T-helper 1 cell treated with Interleukin-12 subunit alpha and Interleukin-12 subunit beta and Interleukin-4 antibody, amounts not matched to agents 30 μg/mL and 1 μg/mL, for 36 hours (primary cell): Measurements from ENCODE around the gene ZMYND19.

Experiments
- H3K27ac Mint-ChIP-seq: one replicate; pipeline ENCODE4 v1.8.0; 2021; ENCODE audit warnings: mild to moderate bottlenecking, mixed read lengths
- H3K27me3 Mint-ChIP-seq: one replicate; pipeline ENCODE4 v1.8.0; 2021; ENCODE audit warnings: low read depth, mixed read lengths
- H3K36me3 Mint-ChIP-seq: one replicate; pipeline ENCODE4 v1.8.0; 2021; ENCODE audit warnings: low read depth, mixed read lengths
- H3K4me1 Mint-ChIP-seq: one replicate; pipeline ENCODE4 v1.8.0; 2021; ENCODE audit warnings: low read depth, mixed read lengths
- H3K4me3 Mint-ChIP-seq: one replicate; pipeline ENCODE4 v1.8.0; 2021; ENCODE audit warnings: mild to moderate bottlenecking, moderate library complexity, mixed read lengths
- H3K9me3 Mint-ChIP-seq: one replicate; pipeline ENCODE4 v1.8.0; 2021; ENCODE audit warnings: mixed read lengths

Gene ZMYND19

GRCh38 chr9:137620048-137620405, 29.7 kb upstream of the ZMYND19 start:
- no peaks in the 10 kb centered on the region for H3K9me3 Mint-ChIP-seq
- H3K36me3 Mint-ChIP-seq: peaks cover 9% of the 10 kb centered on the region
- peak overlapping the region; percentile 93 for H3K4me3 Mint-ChIP-seq
- H3K27ac Mint-ChIP-seq: peak overlapping the region; percentile 82
- H3K4me1 Mint-ChIP-seq: peaks cover 32% of the 10 kb centered on the region
- H3K27me3 Mint-ChIP-seq: no peaks in the 10 kb centered on the region

- peak overlapping the region; percentile 93 for H3K4me3 Mint-ChIP-seq
- no peaks in the 10 kb centered on the region for H3K27me3 Mint-ChIP-seq
- no peaks in the 10 kb centered on the region for H3K9me3 Mint-ChIP-seq
- peaks cover 32% of the 10 kb centered on the region for H3K4me1 Mint-ChIP-seq
- peaks cover 12% of the 10 kb centered on the region for H3K36me3 Mint-ChIP-seq
- H3K27ac Mint-ChIP-seq: peak overlapping the region; percentile 82
Measured at GRCh38 chr9:137619240-137620047, 29.1 kb upstream of the ZMYND19 start.

GRCh38 chr9:137618105-137619067, 28.1 kb upstream of the ZMYND19 start, which contains the start of gene EHMT1:
Gene EHMT1 (plus strand): TSS chr9:137619005. CDS start chr9:137619029, 24 bp downstream.
- H3K27ac Mint-ChIP-seq: peak within 1 kb of the TSS; percentile 90
- peaks cover 7% of the 10 kb centered on the region for H3K36me3 Mint-ChIP-seq
- H3K9me3 Mint-ChIP-seq: no peaks in the 10 kb centered on the region
- H3K4me1 Mint-ChIP-seq: peaks cover 29% of the 10 kb centered on the region
- H3K4me3 Mint-ChIP-seq: peak within 1 kb of the TSS; percentile 93
- no peaks in the 10 kb centered on the region for H3K27me3 Mint-ChIP-seq

GRCh38 chr9:137615387-137615871, 25.1 kb upstream of the ZMYND19 start:
- Mint-ChIP-seq H3K4me3 (no peak overlapping the region), H3K27ac (no peak overlapping the region), H3K27me3 (no peaks in the 10 kb centered on the region), H3K9me3 (no peaks in the 10 kb centered on the region), H3K36me3 (peaks cover 7% of the 10 kb centered on the region), H3K4me1 (peaks cover 20% of the 10 kb centered on the region)

GRCh38 chr9:137614631-137615386, 24.5 kb upstream of the ZMYND19 start:
- Mint-ChIP-seq H3K27ac (no peak overlapping the region), H3K36me3 (peaks cover 4% of the 10 kb centered on the region), H3K4me3 (no peak overlapping the region), H3K4me1 (peaks cover 17% of the 10 kb centered on the region), H3K27me3 (no peaks in the 10 kb centered on the region), H3K9me3 (no peaks in the 10 kb centered on the region)

GRCh38 chr9:137613738-137614523, 23.6 kb upstream of the ZMYND19 start:
- H3K27ac Mint-ChIP-seq: no peak overlapping the region
- peaks cover 3% of the 10 kb centered on the region for H3K36me3 Mint-ChIP-seq
- no peak overlapping the region for H3K4me3 Mint-ChIP-seq
- no peaks in the 10 kb centered on the region for H3K27me3 Mint-ChIP-seq
- H3K4me1 Mint-ChIP-seq: peaks cover 13% of the 10 kb centered on the region
- no peaks in the 10 kb centered on the region for H3K9me3 Mint-ChIP-seq

- Mint-ChIP-seq H3K9me3 (no peaks in the 10 kb centered on the region), H3K4me1 (peaks cover 13% of the 10 kb centered on the region), H3K4me3 (no peak overlapping the region), H3K36me3 (peaks cover 3% of the 10 kb centered on the region), H3K27ac (no peak overlapping the region), H3K27me3 (no peaks in the 10 kb centered on the region)
Measured at GRCh38 chr9:137613259-137613658, 22.9 kb upstream of the ZMYND19 start.

- Mint-ChIP-seq H3K27ac (no peak overlapping the region), H3K4me3 (no peak overlapping the region), H3K9me3 (no peaks in the 10 kb centered on the region), H3K36me3 (peaks cover 3% of the 10 kb centered on the region), H3K27me3 (no peaks in the 10 kb centered on the region), H3K4me1 (peaks cover 11% of the 10 kb centered on the region)
Measured at GRCh38 chr9:137612741-137613142, 22.4 kb upstream of the ZMYND19 start.

- Mint-ChIP-seq H3K4me3 (no peak overlapping the region), H3K27me3 (no peaks in the 10 kb centered on the region), H3K9me3 (no peaks in the 10 kb centered on the region), H3K36me3 (peaks cover 3% of the 10 kb centered on the region), H3K27ac (peak overlapping the region; percentile 63), H3K4me1 (peaks cover 9% of the 10 kb centered on the region)
Measured at GRCh38 chr9:137611623-137612609, 21.6 kb upstream of the ZMYND19 start.

GRCh38 chr9:137610944-137611343, 20.6 kb upstream of the ZMYND19 start:
- Mint-ChIP-seq H3K9me3 (no peaks in the 10 kb centered on the region), H3K36me3 (peaks cover 3% of the 10 kb centered on the region), H3K27ac (no peak overlapping the region), H3K4me3 (no peak overlapping the region), H3K27me3 (no peaks in the 10 kb centered on the region), H3K4me1 (peaks cover 11% of the 10 kb centered on the region)

- Mint-ChIP-seq H3K4me3 (peak overlapping the region; percentile 84), H3K27ac (no peak overlapping the region), H3K27me3 (peaks cover 6% of the 10 kb centered on the region), H3K9me3 (no peaks in the 10 kb centered on the region), H3K36me3 (no peaks in the 10 kb centered on the region), H3K4me1 (peaks cover 20% of the 10 kb centered on the region)
Measured at GRCh38 chr9:137607141-137607857, 17.0 kb upstream of the ZMYND19 start.

GRCh38 chr9:137606734-137607138, 16.4 kb upstream of the ZMYND19 start:
- no peaks in the 10 kb centered on the region for H3K9me3 Mint-ChIP-seq
- peak overlapping the region; percentile 6 for H3K27ac Mint-ChIP-seq
- no peaks in the 10 kb centered on the region for H3K36me3 Mint-ChIP-seq
- H3K4me3 Mint-ChIP-seq: peak overlapping the region; percentile 84
- H3K27me3 Mint-ChIP-seq: peaks cover 6% of the 10 kb centered on the region
- H3K4me1 Mint-ChIP-seq: peaks cover 19% of the 10 kb centered on the region
